ENCODE results near the gene TFEB.

GRCh38 chr6:41637194-41638001 lies 98.0 kb downstream of the TFEB start:
- TF ChIP-seq CTCF (IDR thresholded peaks at IDR 0.05 in 8 of 11, conservative IDR thresholded peaks at IDR 0.05 in 3 of 11): no peak
- TF ChIP-seq POLR2A (IDR thresholded peaks at IDR 0.05): no peak
- TF ChIP-seq POLR2AphosphoS5 (IDR thresholded peaks at IDR 0.05): no peak

All from spleen (tissue), 7 donors.